Measurements from ENCODE around the gene DNAI4.
"Not testable (repeated sequence)": the region's sequence is repeated elsewhere in the genome, so short reads cannot be mapped to it uniquely, and the experiment has no call there.

DNAI4 gene

DNA sequence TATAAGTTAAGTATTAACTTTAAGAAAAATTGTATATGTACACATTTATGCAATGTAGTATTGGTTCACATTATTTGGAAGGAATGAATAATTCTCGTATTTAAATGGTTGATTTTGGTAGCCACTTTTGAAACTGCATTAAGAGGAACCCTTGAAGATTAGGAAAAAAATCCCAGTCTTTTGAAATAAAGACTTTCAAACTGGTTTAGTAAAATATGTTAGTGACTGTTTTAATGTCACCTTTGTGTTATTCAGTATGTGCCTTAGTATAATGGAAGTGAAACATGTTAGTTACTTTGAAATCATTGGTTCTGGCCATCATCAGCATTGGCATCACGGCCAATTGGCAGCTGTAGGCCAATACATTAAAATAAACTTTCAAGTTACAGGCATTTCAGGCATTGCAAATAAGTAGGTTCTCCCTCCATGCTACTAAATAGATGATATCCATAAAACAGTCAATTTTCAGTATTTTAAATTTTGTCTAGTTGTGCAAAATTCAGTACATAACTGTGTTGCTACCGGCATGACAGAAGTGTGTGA is 4.6 kb upstream of the DNAI4 start:
- no peak for DNase-seq (ENCODE audit: low read depth)

DNA sequence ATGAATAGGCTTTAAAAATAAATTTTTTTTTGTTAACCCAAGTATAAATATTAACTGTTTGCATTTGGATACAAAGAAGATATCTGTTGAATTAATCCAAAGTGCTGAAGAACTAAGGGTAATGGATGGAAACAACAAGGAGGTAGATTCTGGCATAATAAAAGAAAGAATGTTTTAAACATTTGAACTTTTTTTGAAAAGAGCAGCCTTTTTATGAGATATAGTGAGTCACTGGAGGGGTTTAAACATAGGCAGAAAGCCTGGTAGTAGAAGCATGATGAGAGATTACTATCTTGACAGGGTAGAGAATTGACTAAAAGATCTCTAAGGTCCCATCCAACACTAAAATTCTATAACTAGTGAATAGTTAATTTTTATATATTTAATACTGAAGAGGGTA is 2.9 kb upstream of the DNAI4 start:
- no peak for DNase-seq (ENCODE audit: low read depth)

DNA sequence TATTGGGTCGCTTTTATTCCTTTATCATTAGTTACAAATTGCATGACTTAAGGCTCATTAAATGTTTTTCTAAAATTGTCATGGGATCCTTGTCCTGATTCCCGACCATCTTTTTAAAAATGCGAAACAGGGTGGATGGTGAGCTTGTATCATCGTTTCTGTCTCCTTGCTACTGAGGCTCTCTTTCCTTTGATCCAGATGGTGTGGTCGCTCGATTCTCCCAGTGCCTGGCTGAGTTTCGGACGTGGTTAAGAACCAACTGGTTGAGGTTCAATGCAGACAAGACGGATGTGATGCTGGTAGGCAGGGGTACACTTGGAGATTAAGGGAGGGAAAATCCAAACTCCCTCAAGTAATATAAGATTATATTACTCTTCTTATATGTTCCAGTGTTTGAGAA is 1.3 kb upstream of the DNAI4 start:
- DNase-seq (ENCODE audit: low read depth), result no peak

DNA sequence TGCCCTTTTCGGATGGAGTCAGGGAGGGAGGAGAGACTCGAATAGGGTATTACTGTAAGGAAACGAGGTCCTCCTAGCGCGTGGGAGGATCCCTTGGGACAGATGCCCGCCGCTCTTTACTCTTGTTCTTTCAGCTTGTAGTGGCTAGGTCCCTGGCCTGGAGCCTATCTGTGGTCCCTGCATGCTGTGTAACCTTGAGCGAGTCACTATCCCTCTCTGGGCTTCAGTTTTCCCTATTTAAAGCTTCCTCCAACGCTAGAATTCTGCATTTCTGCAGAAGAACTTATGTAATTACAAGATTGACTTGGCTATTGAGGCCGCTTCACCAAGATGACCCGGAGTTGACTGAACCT is 878 bp upstream of the DNAI4 start:
- no peak for DNase-seq (ENCODE audit: low read depth)

DNA sequence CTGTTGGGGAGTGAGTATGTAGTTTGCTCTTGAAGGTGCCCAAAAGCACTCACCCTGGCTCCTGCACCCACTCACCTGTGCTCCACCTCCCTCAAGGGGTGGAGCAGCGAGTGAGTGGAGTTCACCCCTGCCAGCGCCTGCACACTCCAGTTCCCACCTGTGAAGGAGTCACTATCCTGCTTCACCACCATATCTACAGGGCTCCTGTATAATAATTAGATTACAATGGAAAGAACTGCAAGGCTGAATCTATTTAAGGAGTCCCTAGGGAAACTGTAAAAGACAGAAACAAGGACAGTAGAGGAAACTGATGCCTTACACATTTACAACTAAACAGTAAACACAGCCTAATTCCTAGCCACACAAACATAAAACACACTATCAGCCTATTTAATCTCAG is 4.1 kb downstream of the DNAI4 start:
- DNase-seq (ENCODE audit: low read depth), result no peak

DNA sequence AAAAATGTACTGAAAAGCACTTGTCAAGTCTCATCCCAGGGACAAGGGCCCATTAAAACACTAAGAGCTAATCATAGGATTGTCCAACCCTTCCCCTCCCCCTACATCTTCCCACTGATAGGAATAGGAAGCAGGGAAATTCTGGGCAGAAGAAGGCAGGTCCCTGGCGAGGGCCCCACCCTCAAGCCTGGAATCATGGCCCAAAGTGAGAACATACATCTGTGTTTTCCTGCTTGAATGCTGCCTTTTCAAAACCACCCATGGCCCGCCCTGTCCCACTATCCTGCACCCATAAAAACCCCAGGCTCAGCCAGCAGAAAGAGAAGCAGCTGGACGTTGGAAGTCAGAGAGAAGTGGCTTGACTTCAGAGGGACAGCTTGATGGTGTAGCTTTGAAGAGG is 4.8 kb downstream of the DNAI4 start:
- no peak for DNase-seq (ENCODE audit: low read depth)

DNA sequence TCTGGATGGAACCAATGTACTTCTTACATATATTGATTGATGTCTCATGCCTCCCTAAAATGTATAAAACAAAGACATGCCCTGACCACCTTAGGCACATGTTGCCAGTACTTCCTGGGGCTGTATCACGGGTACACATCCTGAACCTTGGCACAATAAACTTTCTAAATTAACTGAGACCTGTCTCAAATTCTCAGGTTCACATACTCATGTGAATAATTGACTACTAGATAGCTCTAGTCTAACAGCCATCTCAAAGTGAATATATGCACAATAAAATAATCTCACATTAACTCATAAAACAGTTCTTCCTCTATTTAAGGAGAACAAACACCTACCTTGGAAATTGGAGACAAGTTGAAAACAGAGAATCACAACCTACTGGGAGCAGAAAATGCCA is 5.6 kb downstream of the DNAI4 start:
- no peak for DNase-seq (ENCODE audit: low read depth)

DNA sequence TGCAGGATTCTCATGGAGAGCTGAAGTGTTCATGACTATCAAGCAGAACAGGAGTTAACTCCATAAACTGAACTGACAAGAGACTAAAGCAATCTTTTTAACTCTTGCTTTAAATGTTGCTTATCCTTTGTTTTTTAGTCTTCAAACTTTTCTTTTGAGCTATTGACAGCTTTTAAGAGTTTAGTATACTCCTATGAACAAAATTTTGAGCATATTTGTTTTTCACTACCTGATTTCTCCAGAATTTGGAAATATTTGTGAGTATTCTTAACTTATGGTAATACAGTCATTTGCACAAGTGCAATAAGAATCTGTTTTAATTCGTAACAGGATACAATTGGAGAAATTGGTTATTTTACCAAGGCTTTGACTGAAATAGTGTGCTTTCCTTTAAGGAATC is 7.2 kb downstream of the DNAI4 start:
- no peak for DNase-seq (ENCODE audit: low read depth)

DNA sequence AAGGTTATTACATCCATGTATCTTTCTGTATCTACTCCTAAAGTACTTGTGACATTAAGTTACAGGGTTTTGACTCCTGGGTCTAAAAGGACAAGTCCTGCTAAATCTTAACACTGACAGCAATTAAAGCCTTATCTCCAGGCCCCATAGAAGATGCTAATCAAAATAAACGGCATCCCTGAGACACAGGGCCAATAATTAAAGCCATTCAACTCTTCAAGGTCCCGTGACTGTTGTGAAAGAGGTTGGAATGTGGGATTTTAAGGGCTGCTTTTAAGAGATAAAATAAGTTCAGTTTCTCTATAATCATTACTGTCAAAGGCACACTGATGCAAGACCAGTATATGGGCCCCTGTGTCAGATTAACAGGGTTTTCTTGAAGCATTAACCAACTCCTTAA is 8.3 kb downstream of the DNAI4 start:
- peak; percentile 56 for DNase-seq (ENCODE audit: low read depth)

DNA sequence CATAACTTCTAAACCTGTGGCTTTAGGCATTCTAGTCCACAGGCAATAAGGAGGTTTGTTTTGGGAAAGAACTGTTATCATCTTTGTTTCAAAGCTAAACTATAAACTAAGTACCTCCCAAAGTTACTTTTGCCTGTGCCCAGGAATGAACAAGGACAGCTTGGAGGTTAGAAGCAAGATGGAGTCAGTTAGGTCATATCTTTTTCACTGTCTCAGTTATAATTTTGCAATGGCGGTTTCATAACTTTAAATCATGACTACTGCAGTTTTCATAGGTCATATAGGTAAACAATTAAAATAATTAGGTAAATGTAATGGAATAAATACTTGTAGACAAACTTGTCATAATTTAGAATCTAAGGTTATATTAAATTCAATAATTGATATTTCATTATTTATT is 9.5 kb downstream of the DNAI4 start:
- not testable (repeated sequence) for DNase-seq (ENCODE audit: low read depth)

DNA sequence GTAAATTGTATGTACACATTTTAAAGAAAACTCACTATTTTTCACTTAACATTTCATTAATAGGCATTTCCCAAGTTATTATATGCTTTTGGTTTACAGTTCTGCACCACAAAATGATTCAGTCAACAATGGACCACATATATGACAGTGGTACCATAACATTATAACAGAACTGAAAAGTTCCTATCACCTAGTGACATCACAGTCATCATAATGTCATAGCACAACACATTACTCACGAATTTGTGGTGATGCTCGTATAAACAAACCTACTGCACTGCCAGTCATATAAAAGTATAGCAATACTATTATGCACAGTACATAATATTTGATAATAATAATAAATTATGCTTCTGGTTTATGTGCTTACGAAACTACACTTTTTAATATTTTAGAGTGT is 30.9 kb downstream of the DNAI4 start:
- DNase-seq (ENCODE audit: low read depth), result no peak

DNA sequence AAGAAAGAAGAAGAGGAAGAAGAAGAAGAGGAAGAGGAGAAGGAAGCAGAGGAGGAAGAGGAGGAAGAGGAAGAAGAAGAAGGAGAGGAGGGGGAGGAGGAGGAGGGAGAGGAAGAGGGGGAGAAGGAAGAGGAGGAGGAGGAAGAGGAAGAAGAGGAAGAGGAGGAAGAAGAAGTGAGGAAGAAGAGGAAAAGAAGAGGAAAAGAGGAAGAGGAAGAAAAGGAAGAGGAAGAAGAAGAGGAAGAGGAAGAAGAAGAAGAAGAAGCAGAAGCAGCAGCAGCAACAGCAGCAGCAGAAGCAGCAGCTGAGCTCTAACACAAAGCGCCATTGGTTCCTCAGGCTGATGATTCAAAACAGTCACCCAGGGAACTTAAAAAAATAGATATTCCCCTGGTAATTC is 34.0 kb downstream of the DNAI4 start:
- peak; percentile 4 for DNase-seq (ENCODE audit: low read depth)

DNA sequence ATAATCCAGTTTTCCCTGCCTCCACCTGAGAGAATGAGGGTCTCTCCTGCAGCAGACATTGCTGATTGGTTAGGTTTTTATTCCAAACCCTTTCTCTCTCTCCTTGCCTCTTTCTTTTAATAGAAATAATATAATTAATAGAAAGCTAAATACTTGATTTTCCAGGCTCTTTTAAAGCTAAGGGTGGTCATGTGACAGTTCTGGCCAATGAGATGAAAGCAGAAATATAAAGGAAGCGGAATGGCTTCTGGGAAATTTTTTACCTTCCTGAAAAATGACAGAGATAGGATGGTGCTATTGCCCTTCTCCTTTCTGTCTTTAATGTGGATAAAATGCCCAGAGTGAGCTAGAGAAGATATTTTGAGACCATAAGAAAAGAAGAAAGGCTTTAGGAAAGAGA is 35.6 kb downstream of the DNAI4 start:
- DNase-seq (ENCODE audit: low read depth), result no peak

DNA sequence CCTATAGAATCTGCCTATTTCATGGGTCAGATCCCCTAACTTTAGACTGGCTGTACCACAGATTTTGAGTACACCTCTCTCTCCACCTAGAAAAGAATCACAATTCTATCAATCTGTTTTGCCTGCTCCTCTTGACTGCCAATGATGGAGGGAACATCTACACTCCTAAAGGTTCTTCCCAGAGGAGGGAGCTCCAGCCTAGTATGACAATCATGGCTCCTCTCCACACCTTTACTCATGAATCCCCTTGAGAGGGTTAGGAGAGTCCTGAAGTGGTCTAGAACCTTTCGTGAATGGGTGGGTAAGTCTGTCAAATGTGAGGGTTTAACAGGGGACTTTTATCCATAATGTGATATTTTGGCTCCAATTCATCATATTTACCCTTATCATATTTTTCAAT is 48.0 kb downstream of the DNAI4 start:
- DNase-seq (ENCODE audit: low read depth), result no peak

DNA sequence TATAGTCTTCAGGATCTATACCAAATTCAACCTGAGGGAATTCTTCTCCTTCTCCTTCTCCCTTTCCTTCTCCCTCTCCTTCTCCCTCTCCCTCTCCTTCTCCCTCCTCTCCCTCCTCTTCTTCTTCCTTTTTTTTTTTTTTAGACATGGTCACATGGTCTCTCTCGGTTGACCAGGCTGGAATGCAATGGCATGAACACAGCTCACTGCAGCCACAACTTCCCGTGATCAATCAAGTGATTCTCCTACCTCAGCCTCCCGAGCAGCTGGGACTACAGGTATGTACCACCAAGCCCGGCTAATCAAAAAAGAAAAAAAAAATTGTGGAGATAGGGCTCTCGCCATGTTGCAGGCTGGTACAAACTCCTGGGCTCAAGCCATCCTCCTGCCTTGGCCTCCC is 51.5 kb downstream of the DNAI4 start:
- no peak for DNase-seq (ENCODE audit: low read depth)

DNA sequence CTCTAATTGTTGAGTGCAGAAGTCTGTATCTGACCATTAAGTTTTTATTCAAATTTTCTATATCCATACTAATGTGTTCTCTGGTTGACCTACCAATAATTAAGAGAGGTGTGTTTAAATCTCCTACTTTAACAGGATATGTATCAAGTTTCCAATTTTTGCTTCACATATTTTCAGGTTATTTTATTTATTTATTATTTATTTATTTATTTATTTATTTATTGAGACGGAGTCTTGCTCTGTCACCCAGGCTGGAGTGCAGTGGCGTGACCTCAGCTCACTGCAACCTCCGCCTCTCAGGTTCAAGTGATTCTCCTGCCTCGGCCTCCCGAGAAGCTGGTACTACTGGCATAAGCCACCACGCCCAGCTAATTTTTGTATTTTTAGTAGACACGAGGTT is 52.6 kb downstream of the DNAI4 start:
- not testable (repeated sequence) for DNase-seq (ENCODE audit: low read depth)

DNA sequence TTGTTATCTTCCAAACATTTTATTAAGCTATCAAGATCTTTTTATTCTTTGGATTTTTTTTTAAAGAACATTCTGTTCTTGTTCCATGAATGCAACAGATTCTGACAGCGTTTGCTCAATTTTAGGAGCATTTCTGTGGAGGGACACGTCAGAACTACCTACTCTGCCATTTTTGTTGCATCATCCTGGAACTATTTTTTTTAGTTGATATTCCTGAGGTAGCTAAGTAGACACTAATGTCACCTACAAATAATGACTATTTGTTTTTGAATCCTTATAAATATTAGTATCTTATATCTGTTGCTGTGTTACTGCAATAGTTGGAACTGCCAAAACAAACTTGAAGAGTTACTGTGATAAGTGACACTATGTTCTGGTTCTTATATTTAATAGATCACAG is 57.2 kb downstream of the DNAI4 start:
- no peak for DNase-seq (ENCODE audit: low read depth)

DNA sequence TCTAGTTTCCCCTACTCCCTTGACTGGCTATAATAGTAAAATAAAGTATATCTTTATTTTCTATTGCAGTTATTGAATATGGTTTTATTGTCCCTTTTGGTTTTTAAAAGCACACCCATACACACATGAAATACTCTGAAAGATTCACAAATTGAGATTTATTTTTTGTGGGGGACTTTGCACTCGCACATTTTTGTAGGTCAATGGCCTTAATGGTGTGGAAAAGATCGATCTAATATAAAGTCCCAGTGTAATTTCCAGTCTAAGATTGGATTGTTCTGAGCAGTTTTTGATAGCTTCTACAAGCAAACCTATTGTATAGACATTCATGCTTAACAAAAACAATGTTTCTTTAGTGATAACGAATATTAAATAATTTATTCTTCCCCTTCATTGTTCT is 64.1 kb downstream of the DNAI4 start:
- no peak for DNase-seq (ENCODE audit: low read depth)

DNA sequence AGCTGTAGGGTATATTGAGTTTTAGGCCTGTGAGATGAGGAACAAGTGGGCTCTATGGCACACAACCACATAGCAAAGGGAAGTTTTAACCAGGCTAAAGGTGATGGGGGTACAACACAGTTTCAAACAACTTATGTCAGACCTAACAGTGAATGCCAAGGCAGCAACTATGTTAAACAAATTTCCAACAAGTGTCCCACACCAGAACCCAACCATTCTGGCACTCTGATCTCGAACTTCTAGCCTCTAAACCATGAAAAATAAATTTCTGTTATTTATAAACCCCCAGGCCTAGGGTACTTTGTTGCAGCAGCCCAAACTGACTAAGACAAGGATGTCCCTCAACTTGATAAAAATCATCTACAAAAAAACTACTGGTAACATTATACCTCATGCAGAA is 71.3 kb downstream of the DNAI4 start:
- DNase-seq (ENCODE audit: low read depth), result no peak

DNA sequence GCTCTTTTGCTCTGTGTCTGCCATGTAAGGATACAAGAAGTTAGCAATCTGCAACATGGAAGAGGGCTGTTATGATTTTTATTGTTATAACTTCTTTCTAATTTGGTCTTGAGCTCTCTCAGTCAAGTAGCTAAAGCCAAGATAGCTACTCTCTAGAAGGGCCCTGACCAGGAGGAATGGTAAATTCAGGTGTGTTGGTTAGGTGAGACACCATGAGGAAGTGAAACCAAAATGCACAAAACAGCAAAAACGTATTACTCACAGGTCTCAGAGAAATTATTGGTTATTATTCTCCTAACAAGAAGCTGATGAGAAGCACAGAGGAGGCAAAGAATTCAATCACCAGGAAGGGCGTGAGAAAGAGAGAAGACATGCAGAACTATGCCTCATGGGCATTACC is 71.8 kb downstream of the DNAI4 start:
- no peak for DNase-seq (ENCODE audit: low read depth)

DNA sequence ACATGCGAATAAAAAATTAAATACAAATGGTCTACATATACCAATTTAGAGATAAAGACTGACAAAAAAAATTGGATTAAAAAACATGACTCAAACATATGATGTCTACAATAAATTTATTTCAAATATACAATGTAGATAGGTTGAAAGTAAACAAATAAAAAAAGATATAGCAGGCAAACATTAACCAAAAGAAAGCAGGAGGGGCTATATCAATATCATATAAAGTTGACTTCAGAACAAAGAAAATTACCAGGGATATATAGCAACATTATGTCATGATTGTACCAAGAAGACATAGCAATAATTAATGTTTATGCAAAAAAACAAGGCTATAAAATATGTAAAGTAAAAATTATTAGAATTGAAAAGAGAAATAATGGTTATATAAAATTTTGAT is 73.7 kb downstream of the DNAI4 start:
- no peak for DNase-seq (ENCODE audit: low read depth)

DNA sequence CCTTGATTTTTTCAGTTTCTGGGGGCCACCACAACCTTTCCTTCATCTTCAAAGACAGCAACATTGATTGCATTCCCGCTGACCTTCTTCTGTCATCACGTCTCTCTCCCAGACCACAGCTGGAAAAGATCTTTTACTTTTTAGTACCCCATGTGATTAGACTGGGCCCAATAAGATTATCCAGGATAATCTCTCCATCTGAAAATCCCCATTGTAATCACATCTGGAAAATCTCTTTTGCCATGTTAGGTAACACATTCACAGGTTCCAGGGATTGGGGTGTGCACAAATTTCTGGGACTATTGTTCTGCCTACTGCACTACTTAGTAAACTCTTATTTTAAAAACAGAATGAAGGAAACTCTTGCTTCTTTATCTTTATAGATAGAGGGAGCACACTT is 76.5 kb downstream of the DNAI4 start:
- no peak for DNase-seq (ENCODE audit: low read depth)

DNA sequence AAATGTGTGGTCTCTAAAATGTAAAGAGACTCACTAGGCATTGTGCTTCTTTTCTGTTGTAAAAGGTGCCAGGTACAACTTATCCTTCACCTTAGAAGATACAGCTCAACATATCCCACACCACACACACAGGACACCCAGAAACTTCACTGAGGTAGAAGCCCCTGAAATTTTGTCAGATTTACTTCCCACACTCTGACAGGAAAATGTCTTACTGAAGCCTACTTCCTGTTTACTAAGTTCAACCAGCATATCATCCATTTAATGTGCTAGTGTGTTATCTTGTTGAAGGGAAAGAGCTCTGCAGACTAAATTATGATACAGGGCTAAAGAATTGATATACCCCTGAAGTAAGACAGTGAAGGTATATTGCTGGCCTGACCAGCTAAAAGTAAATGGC is 83.7 kb downstream of the DNAI4 start:
- no peak for DNase-seq (ENCODE audit: low read depth)

DNA sequence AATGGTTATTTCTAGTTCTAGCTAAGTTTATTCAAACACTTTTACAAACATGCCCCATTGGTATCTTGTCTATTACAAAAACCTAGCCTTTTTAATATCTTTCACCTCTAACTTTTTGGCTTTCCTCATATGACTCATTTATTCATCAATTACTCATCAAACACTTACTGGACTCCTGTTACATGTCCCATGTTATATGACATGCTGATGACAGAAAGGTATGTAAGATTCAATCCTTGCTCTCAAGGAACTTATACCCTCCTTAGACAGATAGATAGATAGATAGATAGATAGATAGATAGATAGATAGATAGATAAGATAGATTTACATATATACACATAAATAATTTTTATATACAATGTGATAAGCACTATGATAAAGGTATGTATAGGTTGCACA is 89.7 kb downstream of the DNAI4 start:
- DNase-seq (ENCODE audit: low read depth), result no peak

DNA sequence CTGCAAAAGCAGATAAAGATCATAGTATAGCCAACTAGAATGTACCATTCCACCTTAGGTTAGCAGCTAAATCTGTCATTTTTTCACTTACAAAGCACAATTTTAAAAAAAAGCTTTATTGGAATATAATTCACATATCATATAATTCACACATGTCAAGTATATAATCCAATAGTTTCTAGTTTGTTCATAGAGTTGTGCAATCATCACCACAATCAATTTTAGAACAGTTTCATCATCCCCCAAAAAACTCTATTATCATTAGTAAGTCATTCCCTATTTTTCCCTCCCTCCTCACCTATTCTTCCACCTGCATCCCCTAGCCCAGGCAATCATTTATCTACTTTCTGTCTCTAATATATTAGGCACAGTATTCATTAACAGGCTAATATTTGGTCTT is 91.5 kb downstream of the DNAI4 start:
- no peak for DNase-seq (ENCODE audit: low read depth)

All from fibroblast of gingiva (primary cell).